Gastroesophageal sphincter (tissue), 3 donors: Measurements from ENCODE around the gene SLC24A1.

Source experiments
- POLR2A ChIP-seq, 2 donors: fragments of 450-650 bp; IDR thresholded peaks; one replicate each; pipeline ENCODE4 v1.6.1; 2017; ENCODE audit warnings: antibody characterized with exemption in 2 of 2, mild to moderate bottlenecking in 2 of 2, moderate library complexity in 1 of 2
- POLR2AphosphoS5 ChIP-seq: sonication (generic); formaldehyde crosslinking; IDR thresholded peaks from one replicate; pipeline ENCODE4 v1.6.1; 2017; ENCODE audit warnings: antibody characterized with exemption
- TF ChIP-seq, protein P1 (sequence below), 4 experiments: fragments of 200-600 bp in 2 of 4; fragments of 450-650 bp in 2 of 4; sonication (generic) in 1 of 4; IDR thresholded peaks; one replicate each; pipeline ENCODE4 v1.5.1; 2017 to 2019; ENCODE audit warnings: antibody characterized with exemption in 4 of 4, mild to moderate bottlenecking in 2 of 4, moderate library complexity in 2 of 4

DNA sequence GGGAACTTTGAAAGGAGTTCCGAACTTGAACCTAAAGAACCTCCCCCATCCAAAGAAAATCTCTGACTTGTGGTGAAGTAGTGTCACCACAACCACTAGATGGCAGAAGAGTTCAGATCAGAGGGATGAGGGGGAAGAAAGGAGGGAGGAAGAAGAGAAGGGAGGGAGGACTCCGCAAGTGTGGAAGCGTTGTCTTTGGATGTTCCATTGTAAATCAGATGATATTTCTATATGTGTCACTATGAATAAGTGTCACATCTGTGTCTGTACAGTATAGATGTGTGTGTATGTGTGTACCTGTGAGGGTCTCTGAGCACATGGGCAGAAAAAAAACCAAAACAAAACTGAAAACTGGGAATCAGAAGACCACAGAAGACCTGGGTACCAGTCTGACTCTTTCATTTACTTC, 16.9 kb downstream of the SLC24A1 start:
- no peak for TF ChIP-seq POLR2A (IDR thresholded peaks at IDR 0.05)
- TF ChIP-seq, protein P1, sequence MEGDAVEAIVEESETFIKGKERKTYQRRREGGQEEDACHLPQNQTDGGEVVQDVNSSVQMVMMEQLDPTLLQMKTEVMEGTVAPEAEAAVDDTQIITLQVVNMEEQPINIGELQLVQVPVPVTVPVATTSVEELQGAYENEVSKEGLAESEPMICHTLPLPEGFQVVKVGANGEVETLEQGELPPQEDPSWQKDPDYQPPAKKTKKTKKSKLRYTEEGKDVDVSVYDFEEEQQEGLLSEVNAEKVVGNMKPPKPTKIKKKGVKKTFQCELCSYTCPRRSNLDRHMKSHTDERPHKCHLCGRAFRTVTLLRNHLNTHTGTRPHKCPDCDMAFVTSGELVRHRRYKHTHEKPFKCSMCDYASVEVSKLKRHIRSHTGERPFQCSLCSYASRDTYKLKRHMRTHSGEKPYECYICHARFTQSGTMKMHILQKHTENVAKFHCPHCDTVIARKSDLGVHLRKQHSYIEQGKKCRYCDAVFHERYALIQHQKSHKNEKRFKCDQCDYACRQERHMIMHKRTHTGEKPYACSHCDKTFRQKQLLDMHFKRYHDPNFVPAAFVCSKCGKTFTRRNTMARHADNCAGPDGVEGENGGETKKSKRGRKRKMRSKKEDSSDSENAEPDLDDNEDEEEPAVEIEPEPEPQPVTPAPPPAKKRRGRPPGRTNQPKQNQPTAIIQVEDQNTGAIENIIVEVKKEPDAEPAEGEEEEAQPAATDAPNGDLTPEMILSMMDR (IDR thresholded peaks at IDR 0.05): peak; percentile 76 to 85 (median 80)
- no peak for TF ChIP-seq POLR2AphosphoS5
